ENCODE results near the gene BEGAIN.

DNA sequence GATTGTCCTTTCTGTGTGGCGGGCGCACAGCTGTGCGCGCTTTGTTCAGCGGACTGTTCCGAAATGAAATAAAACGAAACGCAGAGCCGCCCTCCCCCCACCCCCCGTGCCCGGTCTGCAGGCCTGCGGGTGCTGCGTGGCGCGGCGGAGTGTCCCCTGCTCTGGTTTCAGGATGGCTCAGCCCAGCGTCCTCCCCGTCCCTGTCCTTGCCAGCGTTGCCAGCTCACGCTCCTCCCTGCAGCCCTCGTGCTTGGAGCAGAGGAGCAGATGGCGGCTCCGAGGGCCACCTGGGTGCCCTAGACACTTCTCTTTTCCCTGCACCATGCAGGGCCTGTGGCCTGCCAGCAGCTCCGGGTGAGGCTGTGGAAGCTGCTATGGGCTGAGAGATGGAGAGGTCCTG lies 17.5 kb upstream of the BEGAIN start:
- TF ChIP-seq EZH2 (IDR thresholded peaks at IDR 0.05; ENCODE audit: insufficient read depth, poor library complexity, severe bottlenecking) (no peak), EZH2phosphoT487 (IDR thresholded peaks at IDR 0.05; ENCODE audit: insufficient read depth, low read depth) (no peak)

All from GM23248 (cell line).